Measurements from ENCODE around the gene FGD3. TPM values are rescaled to one million over a fixed set of nuclear protein-coding genes. Genes with fewer than 3 reads are reported as not detected.

The FGD3 gene
- total and polyA plus RNA-seq, 2 donors (not counting 1 experiment from before 2014, with no cell fraction given), result 130 to 134 TPM

DNA sequence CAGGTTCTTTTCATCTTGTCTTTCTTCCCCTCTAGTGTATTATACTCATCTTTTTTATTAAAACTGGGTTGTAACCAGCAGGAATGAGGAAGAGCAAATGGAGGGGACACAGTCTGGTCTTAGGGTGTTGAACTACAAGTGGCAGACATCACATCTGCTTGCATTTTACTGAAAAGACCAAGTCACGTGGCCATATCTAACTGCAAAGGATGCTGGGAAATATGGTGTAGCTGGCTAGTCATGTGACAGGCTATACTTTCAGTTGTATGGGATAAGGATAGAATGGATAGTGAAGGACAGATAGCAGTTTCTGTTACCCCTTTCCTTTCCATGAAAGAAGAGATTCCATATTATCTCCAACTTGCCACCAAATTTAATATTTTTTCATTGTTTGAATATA, 13.0 kb upstream of the FGD3 start:
- no peak overlapping the region for H3K4me2 ChIP-seq (replicated peaks; ENCODE audit: low read depth, low read length, poor library complexity, severe bottlenecking)
- no peaks in the 10 kb centered on the region for H4K20me1 ChIP-seq (ENCODE audit: control insufficient read depth, insufficient read depth, low read length, poor library complexity, severe bottlenecking)
- no peak overlapping the region for H3K27ac ChIP-seq (ENCODE audit: low read length in 2 of 2)
- ATAC-seq (ENCODE audit: low read depth), result no peak
- peaks cover 0 to 3% (median 2%) of the 10 kb centered on the region in 4 experiments for H3K27me3 ChIP-seq (replicated peaks in 1 of 4; ENCODE audit: control extremely low read depth in 1 of 4, control insufficient read depth in 3 of 4, insufficient read depth in 4 of 4, low read length in 3 of 4)
- H3K27ac Mint-ChIP-seq, result no peak overlapping the region
- H3K4me1 ChIP-seq (ENCODE audit: control insufficient read depth in 2 of 2, insufficient read depth in 2 of 2, low read length in 2 of 2), result no peaks in the 10 kb centered on the region
- H3K9me3 Mint-ChIP-seq (ENCODE audit: insufficient read depth), result no peaks in the 10 kb centered on the region
- H3K36me3 ChIP-seq (replicated peaks in 1 of 2; ENCODE audit: control extremely low read depth in 1 of 2, control insufficient read depth in 1 of 2, extremely low read depth in 1 of 2, insufficient read depth in 2 of 2, low read length in 1 of 2), result no peaks in the 10 kb centered on the region
- no peak overlapping the region for H3K4me3 ChIP-seq (ENCODE audit: control extremely low read depth in 1 of 5, extremely low read depth in 1 of 5, insufficient read depth in 1 of 5, low read depth in 2 of 5, low read length in 4 of 5)
- TF ChIP-seq, protein P1, sequence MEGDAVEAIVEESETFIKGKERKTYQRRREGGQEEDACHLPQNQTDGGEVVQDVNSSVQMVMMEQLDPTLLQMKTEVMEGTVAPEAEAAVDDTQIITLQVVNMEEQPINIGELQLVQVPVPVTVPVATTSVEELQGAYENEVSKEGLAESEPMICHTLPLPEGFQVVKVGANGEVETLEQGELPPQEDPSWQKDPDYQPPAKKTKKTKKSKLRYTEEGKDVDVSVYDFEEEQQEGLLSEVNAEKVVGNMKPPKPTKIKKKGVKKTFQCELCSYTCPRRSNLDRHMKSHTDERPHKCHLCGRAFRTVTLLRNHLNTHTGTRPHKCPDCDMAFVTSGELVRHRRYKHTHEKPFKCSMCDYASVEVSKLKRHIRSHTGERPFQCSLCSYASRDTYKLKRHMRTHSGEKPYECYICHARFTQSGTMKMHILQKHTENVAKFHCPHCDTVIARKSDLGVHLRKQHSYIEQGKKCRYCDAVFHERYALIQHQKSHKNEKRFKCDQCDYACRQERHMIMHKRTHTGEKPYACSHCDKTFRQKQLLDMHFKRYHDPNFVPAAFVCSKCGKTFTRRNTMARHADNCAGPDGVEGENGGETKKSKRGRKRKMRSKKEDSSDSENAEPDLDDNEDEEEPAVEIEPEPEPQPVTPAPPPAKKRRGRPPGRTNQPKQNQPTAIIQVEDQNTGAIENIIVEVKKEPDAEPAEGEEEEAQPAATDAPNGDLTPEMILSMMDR (IDR thresholded peaks at IDR 0.05), result no peak
- TF ChIP-seq EZH2 (IDR thresholded peaks at IDR 0.05; ENCODE audit: borderline replicate concordance, insufficient read depth, low read depth, low read length, poor library complexity, severe bottlenecking), result no peak
- POLR2A ChIA-PET, result no interaction called here
- peaks cover 0 to 3% (median 0%) of the 10 kb centered on the region in 3 donors for H3K9me3 ChIP-seq (ENCODE audit: control extremely low read depth in 1 of 3, control insufficient read depth in 2 of 3, insufficient read depth in 1 of 3, low read length in 2 of 3)
- no peak overlapping the region for H3K9ac ChIP-seq (ENCODE audit: low read length)
- CTCF ChIA-PET, result no interaction called here
- intact Hi-C loops (cut with micrococcal nuclease), result no loop called here
- DNase-seq, result no peak
- no peak overlapping the region for H3K4me3 Mint-ChIP-seq
- H3K4me1 Mint-ChIP-seq, result no peaks in the 10 kb centered on the region
- peaks cover 32% of the 10 kb centered on the region for H3K27me3 Mint-ChIP-seq
- 88% methylated on average over 1 of the region's 1 CpG for WGBS (ENCODE audit: insufficient coverage)
- no peaks in the 10 kb centered on the region for H3K79me2 ChIP-seq (ENCODE audit: control insufficient read depth, insufficient read depth, low read length)
- no peak overlapping the region for H2AFZ ChIP-seq (ENCODE audit: insufficient read depth, low read depth, low read length, poor library complexity, severe bottlenecking)

DNA sequence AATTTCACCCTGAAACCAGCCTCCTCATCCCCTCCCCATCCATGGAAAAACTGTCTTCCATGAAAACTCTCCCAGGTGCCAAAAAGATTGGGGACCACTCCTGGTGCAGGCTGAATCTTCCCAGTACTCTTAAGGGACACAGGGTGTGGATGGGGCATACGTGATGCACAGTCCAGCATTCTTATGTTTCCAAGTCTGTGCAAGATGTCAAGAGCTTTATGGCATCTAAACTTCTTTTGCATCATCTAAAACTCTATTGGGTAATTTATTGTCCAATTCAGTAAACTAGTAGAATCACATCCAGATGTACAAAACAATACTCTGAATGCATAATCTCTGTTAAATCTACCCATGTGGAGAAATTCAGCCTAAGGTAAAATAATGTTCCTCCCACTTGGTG, 9.3 kb upstream of the FGD3 start:
- Histone ChIP-seq H3K36me3 (replicated peaks in 1 of 2; ENCODE audit: control extremely low read depth in 1 of 2, control insufficient read depth in 1 of 2, extremely low read depth in 1 of 2, insufficient read depth in 2 of 2, low read length in 1 of 2) (no peaks in the 10 kb centered on the region), H3K9me3 (ENCODE audit: control extremely low read depth in 1 of 3, control insufficient read depth in 2 of 3, insufficient read depth in 1 of 3, low read length in 2 of 3) (peaks cover 0 to 3% (median 0%) of the 10 kb centered on the region in 3 donors), H2AFZ (ENCODE audit: insufficient read depth, low read depth, low read length, poor library complexity, severe bottlenecking) (no peak overlapping the region), H3K9ac (ENCODE audit: low read length) (no peak overlapping the region), H3K4me2 (replicated peaks; ENCODE audit: low read depth, low read length, poor library complexity, severe bottlenecking) (no peak overlapping the region), H3K79me2 (ENCODE audit: control insufficient read depth, insufficient read depth, low read length) (no peaks in the 10 kb centered on the region), H3K27me3 (replicated peaks in 1 of 4; ENCODE audit: control extremely low read depth in 1 of 4, control insufficient read depth in 3 of 4, insufficient read depth in 4 of 4, low read length in 3 of 4) (no peaks in the 10 kb centered on the region), H3K4me3 (ENCODE audit: control extremely low read depth in 1 of 5, extremely low read depth in 1 of 5, insufficient read depth in 1 of 5, low read depth in 2 of 5, low read length in 4 of 5) (no peak overlapping the region), H3K4me1 (ENCODE audit: control insufficient read depth in 2 of 2, insufficient read depth in 2 of 2, low read length in 2 of 2) (no peaks in the 10 kb centered on the region), H4K20me1 (ENCODE audit: control insufficient read depth, insufficient read depth, low read length, poor library complexity, severe bottlenecking) (no peaks in the 10 kb centered on the region), H3K27ac (ENCODE audit: low read length in 2 of 2) (no peak overlapping the region)
- Mint-ChIP-seq H3K9me3 (ENCODE audit: insufficient read depth) (no peaks in the 10 kb centered on the region), H3K27me3 (peaks cover 30% of the 10 kb centered on the region), H3K4me3 (no peak overlapping the region), H3K4me1 (no peaks in the 10 kb centered on the region), H3K27ac (no peak overlapping the region)
- intact Hi-C loops (cut with micrococcal nuclease), result no loop called here
- no CpG with 5 or more reads among the region's 1 CpG for WGBS (ENCODE audit: insufficient coverage)
- DNase-seq, result no peak
- ChIA-PET CTCF (no interaction called here), POLR2A (no interaction called here)
- no peak for ATAC-seq (ENCODE audit: low read depth)
- no peak for TF ChIP-seq EZH2 (IDR thresholded peaks at IDR 0.05; ENCODE audit: borderline replicate concordance, insufficient read depth, low read depth, low read length, poor library complexity, severe bottlenecking)
- TF ChIP-seq, protein P1 (IDR thresholded peaks at IDR 0.05), result no peak

All from B cell (primary cell).